Trophoblast cell (in vitro differentiated cells and primary cell): ENCODE data around the gene PCDHB15.
"Not testable (repeated sequence)": the region's sequence is repeated elsewhere in the genome, so short reads cannot be mapped to it uniquely, and the experiment has no call there.

Experiments used
- DNase-seq, 2 donors: peaks; one replicate each; pipeline ENCODE4 v3.0.0-alpha.2; 2016
- H2AFZ ChIP-seq: 2 replicates; pipeline ENCODE4 v1.6.1; 2013; ENCODE audit warnings: low read length, moderate library complexity, mild to moderate bottlenecking; ENCODE audit not compliant: insufficient read depth, poor library complexity
- H2AK5ac ChIP-seq: 2 replicates; pipeline ENCODE4 v1.6.1; 2013; ENCODE audit warnings: mild to moderate bottlenecking, low read length
- H2BK120ac ChIP-seq: 2 replicates; pipeline ENCODE4 v1.6.1; 2013; ENCODE audit warnings: low read length, mild to moderate bottlenecking, moderate library complexity; ENCODE audit not compliant: insufficient read depth, poor library complexity
- H2BK12ac ChIP-seq: 2 replicates; pipeline ENCODE4 v1.6.1; 2013; ENCODE audit warnings: mild to moderate bottlenecking, low read length, moderate library complexity
- H2BK5ac ChIP-seq: 2 replicates; pipeline ENCODE4 v1.6.1; 2013; ENCODE audit warnings: low read length, low read depth, moderate library complexity, mild to moderate bottlenecking; ENCODE audit not compliant: poor library complexity
- H3K14ac ChIP-seq: 2 replicates; pipeline ENCODE4 v1.6.1; 2013; ENCODE audit warnings: mild to moderate bottlenecking, low read length
- H3K18ac ChIP-seq: 2 replicates; pipeline ENCODE4 v1.6.1; 2013; ENCODE audit warnings: mild to moderate bottlenecking, low read length
- H3K23ac ChIP-seq: 2 replicates; pipeline ENCODE4 v1.6.1; 2013; ENCODE audit warnings: low read length
- H3K27ac ChIP-seq: 2 replicates; pipeline ENCODE4 v1.5.1; 2013; ENCODE audit warnings: low read depth, mild to moderate bottlenecking, inconsistent platforms, low read length, moderate library complexity
- H3K27me3 ChIP-seq: 2 replicates; pipeline ENCODE4 v1.6.1; 2013; ENCODE audit warnings: inconsistent platforms, mild to moderate bottlenecking, low read length, moderate library complexity; ENCODE audit not compliant: insufficient read depth
- H3K36me3 ChIP-seq, 2 experiments: 1 replicate in 1 of 2; 2 replicates in 1 of 2; pipeline ENCODE4 v1.6.1; 2013; ENCODE audit warnings: low read length in 2 of 2, mild to moderate bottlenecking in 2 of 2, moderate library complexity in 1 of 2; ENCODE audit not compliant: insufficient read depth in 2 of 2, control insufficient read depth in 1 of 2
- H3K4ac ChIP-seq: 2 replicates; pipeline ENCODE4 v1.6.1; 2013; ENCODE audit warnings: low read depth, mild to moderate bottlenecking, low read length, moderate library complexity
- H3K4me1 ChIP-seq, 2 experiments: 1 replicate in 1 of 2; 2 replicates in 1 of 2; pipeline ENCODE4 v1.6.1; 2013; ENCODE audit warnings: low read length in 2 of 2, mild to moderate bottlenecking in 2 of 2, moderate library complexity in 1 of 2; ENCODE audit not compliant: insufficient read depth in 2 of 2, control insufficient read depth in 1 of 2
- H3K4me2 ChIP-seq: 2 replicates; pipeline ENCODE4 v1.6.1; 2013; ENCODE audit warnings: inconsistent platforms, mild to moderate bottlenecking, low read length, moderate library complexity
- H3K4me3 ChIP-seq: 2 replicates; pipeline ENCODE4 v1.5.1; 2013; ENCODE audit warnings: mild to moderate bottlenecking, low read depth, low read length, inconsistent platforms
- H3K79me1 ChIP-seq: one replicate; pipeline ENCODE4 v1.6.1; 2013; ENCODE audit warnings: low read length
- H3K79me2 ChIP-seq: 2 replicates; pipeline ENCODE4 v1.6.1; 2013; ENCODE audit warnings: low read length, mild to moderate bottlenecking; ENCODE audit not compliant: control insufficient read depth, insufficient read depth, poor library complexity
- H3K9ac ChIP-seq: 2 replicates; pipeline ENCODE4 v1.6.1; 2013; ENCODE audit warnings: mild to moderate bottlenecking, low read length
- H3K9me3 ChIP-seq: 2 replicates; pipeline ENCODE4 v1.6.1; 2013; ENCODE audit warnings: low read depth, mild to moderate bottlenecking, control low read depth, inconsistent platforms, low read length; ENCODE audit not compliant: insufficient read depth
- H4K12ac ChIP-seq: 2 replicates; pipeline ENCODE4 v1.6.1; 2013; ENCODE audit warnings: low read depth, mild to moderate bottlenecking, low read length, moderate library complexity
- H4K8ac ChIP-seq: 2 replicates; pipeline ENCODE4 v1.6.1; 2013; ENCODE audit warnings: low read depth, mild to moderate bottlenecking, low read length, moderate library complexity
- H4K91ac ChIP-seq: one replicate; pipeline ENCODE4 v1.6.1; 2013; ENCODE audit warnings: low read depth, mild to moderate bottlenecking, low read length, moderate library complexity
- WGBS: extraction: QIAGEN DNeasy Blood & Tissue Kit; methylation state at CpG from one replicate; pipeline ENCODE4 v1.1.7; 2013; ENCODE audit warnings: missing lambda C conversion rate; ENCODE audit not compliant: insufficient read length, insufficient coverage; ENCODE audit errors: extremely low coverage; 5-methylcytosine and 5-hydroxymethylcytosine counted together

The PCDHB15 gene

DNA sequence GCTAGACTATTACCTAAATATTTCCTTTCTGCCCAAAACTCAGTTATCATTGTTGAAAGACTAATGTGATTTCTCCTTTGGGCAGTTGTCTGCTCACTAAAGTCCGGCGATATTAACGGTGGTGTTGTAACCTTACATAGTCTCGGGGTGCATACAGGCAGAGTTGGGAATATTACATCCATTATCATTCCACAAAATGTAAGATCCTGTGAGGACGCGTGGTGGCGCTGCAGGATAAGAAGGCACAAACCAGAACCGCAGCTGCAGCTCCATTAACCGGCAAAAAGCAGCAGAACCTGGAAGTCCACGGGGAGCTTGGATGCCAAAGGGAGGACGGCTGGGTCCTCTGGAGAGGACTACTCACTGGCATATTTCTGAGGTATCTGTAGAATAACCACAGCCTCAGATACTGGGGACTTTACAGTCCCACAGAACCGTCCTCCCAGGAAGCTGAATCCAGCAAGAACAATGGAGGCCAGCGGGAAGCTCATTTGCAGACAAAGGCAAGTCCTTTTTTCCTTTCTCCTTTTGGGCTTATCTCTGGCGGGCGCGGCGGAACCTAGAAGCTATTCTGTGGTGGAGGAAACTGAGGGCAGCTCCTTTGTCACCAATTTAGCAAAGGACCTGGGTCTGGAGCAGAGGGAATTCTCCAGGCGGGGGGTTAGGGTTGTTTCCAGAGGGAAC is 31.4 kb upstream of the PCDHB15 start, which contains the start of gene PCDHB13:
Gene PCDHB13 (plus strand): TSS at position 264 of the 684 bp plus-strand sequence. CDS start 205 bp downstream, at position 469.
- H4K91ac ChIP-seq, H2AFZ ChIP-seq, H2BK5ac ChIP-seq, H3K79me2 ChIP-seq, H3K9me3 ChIP-seq, H3K14ac ChIP-seq, H3K18ac ChIP-seq, DNase-seq, H3K4me1 ChIP-seq, H3K27ac ChIP-seq, H2BK12ac ChIP-seq, H3K23ac ChIP-seq, H3K79me1 ChIP-seq, H3K36me3 ChIP-seq, H3K9ac ChIP-seq, H4K12ac ChIP-seq, H3K27me3 ChIP-seq, H4K8ac ChIP-seq, H2AK5ac ChIP-seq, H3K4ac ChIP-seq, H3K4me3 ChIP-seq, H2BK120ac ChIP-seq, H3K4me2 ChIP-seq: not testable (repeated sequence)
- no CpG with 5 or more reads among the region's 18 CpGs for WGBS

GRCh38 chr5:141214583-141214982 is 30.6 kb upstream of the PCDHB15 start:
- H2BK12ac ChIP-seq, H3K9ac ChIP-seq, DNase-seq, H3K23ac ChIP-seq, H3K4ac ChIP-seq, H2BK120ac ChIP-seq, H3K79me2 ChIP-seq, H3K4me1 ChIP-seq, H3K9me3 ChIP-seq, H3K14ac ChIP-seq, H4K12ac ChIP-seq, H2BK5ac ChIP-seq, H3K4me3 ChIP-seq, H3K18ac ChIP-seq, H4K8ac ChIP-seq, H2AFZ ChIP-seq, H3K79me1 ChIP-seq, H3K36me3 ChIP-seq, H2AK5ac ChIP-seq, H3K27me3 ChIP-seq, H3K4me2 ChIP-seq, H4K91ac ChIP-seq, H3K27ac ChIP-seq: not testable (repeated sequence)
- no CpG with 5 or more reads among the region's 12 CpGs for WGBS

- not testable (repeated sequence) for H3K18ac ChIP-seq, H3K4me1 ChIP-seq, H2BK5ac ChIP-seq, H2BK12ac ChIP-seq, H4K8ac ChIP-seq, H3K4me3 ChIP-seq, H3K27me3 ChIP-seq, H2BK120ac ChIP-seq, H3K79me1 ChIP-seq, H3K79me2 ChIP-seq, DNase-seq, H2AK5ac ChIP-seq, H3K9ac ChIP-seq, H3K27ac ChIP-seq, H3K36me3 ChIP-seq, H3K23ac ChIP-seq, H2AFZ ChIP-seq, H3K14ac ChIP-seq, H3K9me3 ChIP-seq, H3K4ac ChIP-seq, H4K12ac ChIP-seq, H4K91ac ChIP-seq, H3K4me2 ChIP-seq
- no CpG with 5 or more reads among the region's 40 CpGs for WGBS
Observed at GRCh38 chr5:141215504-141215903, 29.7 kb upstream of the PCDHB15 start.

DNA sequence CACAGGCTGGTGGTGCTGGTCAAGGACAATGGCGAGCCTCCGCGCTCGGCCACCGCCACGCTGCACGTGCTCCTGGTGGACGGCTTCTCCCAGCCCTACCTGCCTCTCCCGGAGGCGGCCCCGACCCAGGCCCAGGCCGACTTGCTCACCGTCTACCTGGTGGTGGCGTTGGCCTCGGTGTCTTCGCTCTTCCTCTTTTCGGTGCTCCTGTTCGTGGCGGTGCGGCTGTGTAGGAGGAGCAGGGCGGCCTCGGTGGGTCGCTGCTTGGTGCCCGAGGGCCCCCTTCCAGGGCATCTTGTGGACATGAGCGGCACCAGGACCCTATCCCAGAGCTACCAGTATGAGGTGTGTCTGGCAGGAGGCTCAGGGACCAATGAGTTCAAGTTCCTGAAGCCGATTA is 29.2 kb upstream of the PCDHB15 start:
- not testable (repeated sequence) for H3K27ac ChIP-seq, H3K14ac ChIP-seq, H3K79me1 ChIP-seq, H2AK5ac ChIP-seq, H3K9me3 ChIP-seq, H2BK12ac ChIP-seq, H3K27me3 ChIP-seq, H3K4me3 ChIP-seq, H3K79me2 ChIP-seq, H3K18ac ChIP-seq, DNase-seq, H4K8ac ChIP-seq, H2BK5ac ChIP-seq, H3K36me3 ChIP-seq, H3K4me2 ChIP-seq, H2BK120ac ChIP-seq, H4K12ac ChIP-seq, H4K91ac ChIP-seq, H2AFZ ChIP-seq, H3K9ac ChIP-seq, H3K4me1 ChIP-seq, H3K23ac ChIP-seq, H3K4ac ChIP-seq
- no CpG with 5 or more reads among the region's 26 CpGs for WGBS
